MCF 10A (cell line): ENCODE data around the gene PPM1N. TPM values are rescaled to one million over a fixed set of nuclear protein-coding genes. Genes with fewer than 3 reads are reported as not detected.
A peak's percentile ranks its signal among the peaks of the same experiment; 100 is the strongest.

ENCODE experiments used
- BruUV-seq: library from RNA; stranded (reverse); fragments of 400-500 nt; replicated peaks from 2 replicates; lab custom pipeline; 2021; lab: Mats Ljungman, UMichigan
- CTCF ChIA-PET: fragments of 300-600 bp; sonication (Branson Sonifier 250); formaldehyde crosslinking; extraction: SDS; loops from one replicate; lab custom pipeline; 2021; ENCODE audit warnings: antibody characterized with exemption, inconsistent platforms; lab: Yijun Ruan, JAX
- POLR2A ChIA-PET: fragments of 300-600, 350-650 bp; sonication (Branson Sonifier 250); formaldehyde crosslinking; extraction: SDS; loops from one replicate; lab custom pipeline; 2020; ENCODE audit warnings: antibody characterized with exemption, inconsistent platforms; lab: Yijun Ruan, JAX
- DNase-seq: peaks from one replicate; pipeline ENCODE4 v3.0.0-alpha.2; 2018; ENCODE audit not compliant: unreplicated experiment
- H3K27ac Mint-ChIP-seq: one replicate; pipeline ENCODE4 v1.8.0; 2022; ENCODE audit warnings: mild to moderate bottlenecking, low read depth, mixed read lengths; ENCODE audit not compliant: unreplicated experiment
- H3K27me3 Mint-ChIP-seq: one replicate; pipeline ENCODE4 v1.8.0; 2022; ENCODE audit warnings: mixed read lengths; ENCODE audit not compliant: insufficient read depth, unreplicated experiment
- H3K36me3 Mint-ChIP-seq: one replicate; pipeline ENCODE4 v1.8.0; 2022; ENCODE audit warnings: mild to moderate bottlenecking, moderate library complexity, mixed read lengths; ENCODE audit not compliant: insufficient read depth, unreplicated experiment
- H3K4me1 Mint-ChIP-seq: one replicate; pipeline ENCODE4 v1.8.0; 2022; ENCODE audit warnings: mixed read lengths; ENCODE audit not compliant: insufficient read depth, unreplicated experiment
- H3K4me3 Mint-ChIP-seq: one replicate; pipeline ENCODE4 v1.8.0; 2022; ENCODE audit warnings: mild to moderate bottlenecking, moderate library complexity, mixed read lengths; ENCODE audit not compliant: unreplicated experiment
- H3K9me3 Mint-ChIP-seq: one replicate; pipeline ENCODE4 v1.8.0; 2022; ENCODE audit warnings: mixed read lengths; ENCODE audit not compliant: unreplicated experiment
- intact Hi-C: fragments of 100-400 bp; cut with micrococcal nuclease; formaldehyde crosslinking; loops from 2 replicates; pipeline ENCODE4 v1.14.1; 2022
- total RNA-seq: library from RNA; stranded (reverse); gene quantifications from 2 replicates; pipeline ENCODE4 v1.2.3, GENCODE V29; 2022
- TF ChIP-seq, protein P1 (sequence below): fragments of 200-600 bp; IDR thresholded peaks from one replicate; pipeline ENCODE4 v1.8.0; 2022; ENCODE audit warnings: antibody characterized with exemption, mild to moderate bottlenecking; ENCODE audit not compliant: unreplicated experiment

PPM1N gene
- total RNA-seq, 1 experiment from 2014 or later = 0.33 TPM

DNA sequence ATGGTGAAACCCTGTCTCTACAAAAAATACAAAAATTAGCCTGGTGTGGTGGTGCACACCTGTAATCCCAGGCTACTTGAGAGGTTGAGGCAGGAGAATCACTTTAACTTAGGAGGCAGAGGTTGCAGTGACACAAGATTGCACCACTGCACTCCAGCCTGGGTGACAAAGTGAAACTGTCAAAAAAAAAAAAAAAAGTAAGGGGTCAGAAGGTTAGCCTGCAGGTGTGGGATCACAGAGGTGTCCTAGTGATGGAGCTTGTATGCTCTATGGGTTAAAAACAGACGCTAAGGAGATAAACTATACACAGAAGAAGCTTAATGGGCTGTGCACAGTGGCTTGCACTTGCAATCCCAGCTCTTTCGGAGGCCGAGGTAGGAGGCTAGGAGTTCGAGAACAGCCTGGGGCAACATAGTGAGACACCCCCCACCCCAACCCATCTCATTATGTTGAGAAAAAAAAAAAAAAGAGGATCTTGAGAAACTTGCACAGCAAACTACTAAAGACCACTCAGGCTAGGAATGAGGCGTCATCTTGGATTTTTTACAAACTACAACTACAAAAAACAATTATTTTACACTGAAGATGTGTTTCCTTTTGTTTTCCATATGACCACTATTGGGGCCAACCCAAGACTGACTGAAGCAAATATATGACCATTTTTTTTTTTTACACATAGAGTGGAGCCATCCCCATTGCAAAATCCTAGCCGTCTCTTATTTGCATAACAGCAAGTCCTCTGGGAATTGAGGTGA lies 22.5 kb upstream of the PPM1N start:
- TF ChIP-seq, protein P1, sequence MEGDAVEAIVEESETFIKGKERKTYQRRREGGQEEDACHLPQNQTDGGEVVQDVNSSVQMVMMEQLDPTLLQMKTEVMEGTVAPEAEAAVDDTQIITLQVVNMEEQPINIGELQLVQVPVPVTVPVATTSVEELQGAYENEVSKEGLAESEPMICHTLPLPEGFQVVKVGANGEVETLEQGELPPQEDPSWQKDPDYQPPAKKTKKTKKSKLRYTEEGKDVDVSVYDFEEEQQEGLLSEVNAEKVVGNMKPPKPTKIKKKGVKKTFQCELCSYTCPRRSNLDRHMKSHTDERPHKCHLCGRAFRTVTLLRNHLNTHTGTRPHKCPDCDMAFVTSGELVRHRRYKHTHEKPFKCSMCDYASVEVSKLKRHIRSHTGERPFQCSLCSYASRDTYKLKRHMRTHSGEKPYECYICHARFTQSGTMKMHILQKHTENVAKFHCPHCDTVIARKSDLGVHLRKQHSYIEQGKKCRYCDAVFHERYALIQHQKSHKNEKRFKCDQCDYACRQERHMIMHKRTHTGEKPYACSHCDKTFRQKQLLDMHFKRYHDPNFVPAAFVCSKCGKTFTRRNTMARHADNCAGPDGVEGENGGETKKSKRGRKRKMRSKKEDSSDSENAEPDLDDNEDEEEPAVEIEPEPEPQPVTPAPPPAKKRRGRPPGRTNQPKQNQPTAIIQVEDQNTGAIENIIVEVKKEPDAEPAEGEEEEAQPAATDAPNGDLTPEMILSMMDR = no peak
- H3K4me3 Mint-ChIP-seq = no peak overlapping the region
- intact Hi-C loops = loop anchor here (5.0 kb wide), 1 partner anchor 223 kb away; the partner anchor contains the start of gene MARK4
- no peaks in the 10 kb centered on the region for H3K9me3 Mint-ChIP-seq
- H3K27me3 Mint-ChIP-seq = no peaks in the 10 kb centered on the region
- peaks cover 14% of the 10 kb centered on the region for H3K4me1 Mint-ChIP-seq
- peaks cover 67% of the 10 kb centered on the region for H3K36me3 Mint-ChIP-seq
- ChIA-PET POLR2A (interaction anchor here (1.1 to 4.4 kb wide), 2 partner anchors 7 to 36 kb away, joined by 4 to 75 read pairs; partner anchors contain the start of gene FOSB), CTCF (interaction anchor here (0.8 to 13.4 kb wide), 2 partner anchors 42 to 71 kb away, joined by 5 to 386 read pairs; partner anchors contain the start of gene ERCC1)
- no peak for DNase-seq
- no TSS peak for BruUV-seq
- H3K27ac Mint-ChIP-seq = peak overlapping the region; percentile 59

DNA sequence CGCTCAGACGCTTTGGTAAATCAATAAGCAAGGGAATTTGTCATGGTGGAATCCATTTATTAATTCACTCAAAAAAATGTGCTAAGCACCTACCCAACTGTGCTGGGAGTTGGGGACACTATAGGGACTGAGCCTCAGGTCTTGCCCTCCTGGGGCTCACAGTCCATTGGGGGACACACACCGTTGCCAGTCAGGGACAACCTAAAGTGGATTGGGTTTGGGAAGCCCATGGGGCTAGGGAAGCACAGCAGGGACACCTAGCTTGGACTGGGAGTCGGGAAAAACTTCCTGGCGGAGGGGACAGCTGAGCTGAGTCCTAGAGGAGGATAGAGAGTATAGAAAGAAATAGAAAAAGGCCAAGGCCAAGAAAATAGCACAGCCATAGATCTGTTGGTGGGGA lies 21.9 kb upstream of the PPM1N start:
- no peaks in the 10 kb centered on the region for H3K27me3 Mint-ChIP-seq
- no peaks in the 10 kb centered on the region for H3K9me3 Mint-ChIP-seq
- BruUV-seq = no TSS peak
- no peak overlapping the region for H3K4me3 Mint-ChIP-seq
- peaks cover 14% of the 10 kb centered on the region for H3K4me1 Mint-ChIP-seq
- no peak for DNase-seq
- peak overlapping the region; percentile 59 for H3K27ac Mint-ChIP-seq
- TF ChIP-seq, protein P1 = no peak
- ChIA-PET CTCF (interaction anchor here (3.4 to 13.4 kb wide), 2 partner anchors 8 to 43 kb away, joined by 31 to 386 read pairs; partner anchors contain the start of genes ERCC1 and FOSB), POLR2A (interaction anchor here (1.0 to 4.4 kb wide), 3 partner anchors 8 to 37 kb away, joined by 3 to 75 read pairs (median 5); partner anchors contain the start of gene FOSB)
- intact Hi-C loops = loop anchor here (5.0 kb wide), 1 partner anchor 224 kb away; the partner anchor contains the start of gene MARK4
- H3K36me3 Mint-ChIP-seq = peaks cover 61% of the 10 kb centered on the region

DNA sequence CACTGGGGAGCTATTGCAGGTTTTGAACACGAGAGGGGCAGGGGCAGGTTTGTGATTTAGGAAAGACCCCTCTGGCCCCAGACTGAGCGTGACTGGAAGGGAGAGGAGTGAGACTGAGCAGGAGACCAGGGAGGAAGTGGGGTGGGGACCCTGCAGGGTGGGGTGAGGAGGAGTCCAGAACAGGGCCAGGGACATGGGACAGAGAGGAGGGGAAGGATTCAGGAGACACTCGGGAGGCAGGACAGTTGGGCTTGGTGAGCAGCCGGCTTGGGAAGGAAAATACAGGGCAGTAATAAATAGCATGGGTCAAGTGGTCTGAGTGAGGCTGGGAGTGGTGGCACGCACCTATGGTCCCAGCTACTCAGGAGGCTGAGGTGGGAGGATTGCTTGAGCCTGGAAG lies 21.1 kb upstream of the PPM1N start:
- H3K4me1 Mint-ChIP-seq = peaks cover 14% of the 10 kb centered on the region
- intact Hi-C loops = loop anchor here (5.0 kb wide), 1 partner anchor 225 kb away; the partner anchor contains the start of gene MARK4
- TF ChIP-seq, protein P1 = no peak
- H3K4me3 Mint-ChIP-seq = peak overlapping the region; percentile 34
- BruUV-seq = no TSS peak
- DNase-seq = no peak
- POLR2A ChIA-PET = interaction anchor here (1.0 to 5.3 kb wide), 5 partner anchors 9 to 74 kb away, joined by 3 to 110 read pairs (median 46); partner anchors contain the start of genes FOSB and PPP1R13L
- CTCF ChIA-PET = interaction anchor here (3.4 to 13.4 kb wide), 2 partner anchors 9 to 44 kb away, joined by 31 to 386 read pairs; partner anchors contain the start of genes ERCC1 and FOSB
- no peaks in the 10 kb centered on the region for H3K27me3 Mint-ChIP-seq
- no peak overlapping the region for H3K27ac Mint-ChIP-seq
- H3K9me3 Mint-ChIP-seq = no peaks in the 10 kb centered on the region
- peaks cover 52% of the 10 kb centered on the region for H3K36me3 Mint-ChIP-seq
